NCI-H526 treated with DMSO at 0.1 percent for 48 hours (cell line): ENCODE data around the gene S100A11.
A peak's percentile ranks its signal among the peaks of the same experiment; 100 is the strongest.

Experiments
- DNase-seq: peaks from one replicate; lab custom pipeline; 2025; lab: John Stamatoyannopoulos, UW

Gene S100A11

DNA sequence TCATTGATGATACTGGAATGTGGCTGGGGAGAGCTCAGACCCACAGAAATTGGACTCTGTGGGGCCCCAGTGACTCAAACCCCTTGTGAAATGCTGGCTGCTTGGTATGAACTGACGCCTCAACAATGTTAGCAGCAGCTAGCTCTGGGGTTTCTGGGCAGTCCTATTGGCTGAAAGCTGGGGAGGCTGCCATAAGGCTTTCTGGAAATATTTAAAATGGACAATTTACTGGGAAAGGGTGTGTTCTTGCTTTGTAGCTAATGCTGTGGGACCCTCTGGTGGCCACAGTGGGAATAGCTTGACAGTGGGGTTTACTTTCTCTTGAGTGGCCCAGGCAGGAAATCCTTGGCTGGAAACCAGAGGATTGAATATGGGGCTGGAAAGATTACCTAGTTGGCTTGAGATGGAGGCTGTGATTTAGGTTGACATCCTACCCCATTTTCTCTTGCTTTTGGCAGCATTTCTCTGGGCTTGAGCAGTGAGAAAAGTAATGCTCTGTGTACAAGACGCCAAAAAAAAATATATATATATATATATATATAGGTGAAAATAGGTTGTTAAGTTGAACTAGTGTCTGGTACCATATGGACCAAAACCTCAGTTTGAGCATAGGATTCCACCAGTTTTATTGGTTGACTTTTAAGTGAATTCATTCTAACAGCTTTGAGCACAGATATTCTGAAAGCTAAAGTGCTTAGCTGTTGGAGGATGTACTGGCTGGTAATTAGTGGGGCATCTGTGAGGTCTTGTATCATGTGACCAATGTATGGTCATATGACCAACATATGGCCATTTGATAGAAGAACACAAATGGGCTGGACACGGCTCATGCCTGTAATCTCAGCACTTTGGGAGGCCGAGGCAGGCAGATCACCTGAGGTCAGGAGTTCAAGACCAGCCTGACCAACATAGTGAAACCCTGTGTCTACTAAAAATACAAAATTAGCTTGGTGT, 34.9 kb downstream of the S100A11 start:
- peak; percentile 59 for DNase-seq

DNA sequence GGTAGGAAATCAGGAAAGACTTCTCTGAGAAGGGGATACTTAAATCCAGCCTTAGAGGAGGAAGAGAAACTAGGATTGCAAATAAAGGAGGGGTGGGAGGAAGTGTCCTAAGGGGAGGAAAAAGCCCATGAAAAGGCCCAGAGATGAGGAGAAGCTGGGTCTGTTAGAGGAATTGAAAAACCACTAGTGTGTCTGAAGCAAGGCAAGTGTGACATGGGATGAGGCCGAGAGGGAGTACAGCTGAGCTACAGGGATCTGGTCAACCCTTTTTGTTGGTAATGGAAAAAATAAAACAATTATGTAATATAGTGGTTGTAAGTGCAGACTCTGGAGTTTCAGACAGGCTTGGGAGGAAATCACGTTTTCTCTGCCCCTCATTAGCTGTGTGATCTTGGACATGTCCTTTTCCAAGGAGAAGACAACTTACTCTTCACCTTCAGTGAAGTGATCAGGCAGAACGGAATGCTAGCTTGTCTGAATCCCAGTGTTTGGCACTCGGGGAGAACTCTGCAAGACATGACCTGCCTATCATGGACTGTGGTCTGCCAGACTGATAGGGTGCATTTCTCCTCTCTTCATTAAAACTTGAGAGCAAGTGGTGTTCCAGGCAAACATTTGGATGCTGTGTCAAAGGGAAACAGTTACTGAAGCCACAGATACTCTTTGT, 35.7 kb downstream of the S100A11 start:
- DNase-seq, result no peak

DNA sequence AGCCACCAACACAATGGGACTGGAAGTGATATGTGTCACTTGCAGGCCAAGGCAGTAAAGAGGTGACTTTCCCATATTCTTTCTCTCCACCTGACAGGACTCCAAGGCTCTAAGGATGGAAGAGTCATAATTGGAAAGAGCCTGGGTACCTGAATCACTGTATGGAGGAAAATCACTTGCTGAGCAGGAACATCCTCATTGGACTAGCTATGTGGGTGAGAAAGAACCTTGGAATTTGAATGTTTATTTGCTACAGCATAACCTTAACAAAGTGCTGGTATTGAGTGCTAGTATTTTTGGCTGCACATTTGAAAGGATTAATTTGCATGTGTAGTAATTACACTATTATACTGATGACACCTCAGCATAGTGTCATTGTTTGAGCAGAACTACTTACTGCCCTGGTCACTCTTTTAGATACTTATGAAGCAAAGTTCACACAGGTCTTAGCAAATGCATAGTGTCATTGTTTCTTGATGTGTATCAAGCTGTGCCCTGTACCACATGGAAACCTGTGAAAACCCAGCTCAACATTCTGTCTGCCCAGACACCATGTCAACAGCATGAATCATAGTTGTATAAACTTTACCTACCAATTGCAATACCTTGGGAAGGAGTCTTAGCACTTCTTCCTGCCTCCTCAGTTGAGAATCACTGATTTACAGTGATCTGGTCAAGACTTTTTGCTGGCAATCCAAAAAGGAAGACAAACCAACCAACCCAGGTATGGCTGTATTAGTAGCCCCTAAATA, 38.0 kb downstream of the S100A11 start:
- no peak for DNase-seq

DNA sequence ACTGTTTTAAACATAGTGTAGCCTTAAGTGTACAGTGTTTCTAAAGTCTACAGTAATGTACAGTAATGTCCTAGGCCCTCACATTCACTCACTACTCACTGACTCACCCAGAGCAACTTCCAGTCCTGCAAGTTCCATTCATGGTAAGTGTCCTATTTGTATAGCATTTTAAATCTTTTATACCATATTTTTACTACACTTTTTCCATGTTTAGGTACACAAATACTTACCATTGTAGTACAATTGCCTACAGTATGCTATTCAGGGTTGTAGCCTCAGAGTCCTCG, 39.6 kb downstream of the S100A11 start:
- no peak for DNase-seq

DNA sequence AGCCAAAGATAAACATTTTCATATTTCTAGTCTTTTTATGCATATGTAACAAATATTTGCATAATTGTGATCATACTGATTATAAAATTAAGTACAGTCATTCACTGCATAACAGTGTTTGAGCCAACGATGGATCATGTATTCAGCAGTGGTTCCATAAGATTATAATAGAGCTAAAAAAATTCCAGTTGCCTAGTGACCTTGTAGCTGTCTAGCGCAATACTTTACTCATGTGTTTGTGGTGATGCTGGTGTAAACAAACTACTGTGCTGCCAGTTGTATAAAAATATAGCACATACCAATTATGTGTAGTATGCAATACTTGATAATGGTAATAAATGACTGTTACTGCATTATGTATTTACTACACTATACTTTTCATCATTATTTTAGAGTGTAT, 41.0 kb downstream of the S100A11 start:
- DNase-seq, result peak; percentile 51

DNA sequence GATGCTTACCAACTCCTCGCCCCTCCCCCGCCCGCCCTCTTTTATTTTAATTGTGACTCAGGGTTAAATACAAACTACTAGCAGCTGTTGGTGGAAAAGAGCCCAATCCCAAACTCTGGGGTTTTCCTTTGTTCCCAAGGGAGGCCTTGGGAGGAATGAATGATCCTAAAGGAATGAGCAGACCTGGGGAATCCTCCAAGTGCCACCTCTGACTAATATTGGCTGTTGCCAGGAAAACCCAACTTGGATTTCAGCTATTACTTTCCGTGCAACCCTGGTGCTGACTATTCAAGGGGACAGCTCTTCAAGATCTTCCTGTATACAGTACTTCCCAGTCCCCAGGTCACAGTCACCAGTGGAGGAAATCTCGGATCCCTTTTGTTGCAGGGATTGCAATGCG, 41.8 kb downstream of the S100A11 start:
- no peak for DNase-seq

DNA sequence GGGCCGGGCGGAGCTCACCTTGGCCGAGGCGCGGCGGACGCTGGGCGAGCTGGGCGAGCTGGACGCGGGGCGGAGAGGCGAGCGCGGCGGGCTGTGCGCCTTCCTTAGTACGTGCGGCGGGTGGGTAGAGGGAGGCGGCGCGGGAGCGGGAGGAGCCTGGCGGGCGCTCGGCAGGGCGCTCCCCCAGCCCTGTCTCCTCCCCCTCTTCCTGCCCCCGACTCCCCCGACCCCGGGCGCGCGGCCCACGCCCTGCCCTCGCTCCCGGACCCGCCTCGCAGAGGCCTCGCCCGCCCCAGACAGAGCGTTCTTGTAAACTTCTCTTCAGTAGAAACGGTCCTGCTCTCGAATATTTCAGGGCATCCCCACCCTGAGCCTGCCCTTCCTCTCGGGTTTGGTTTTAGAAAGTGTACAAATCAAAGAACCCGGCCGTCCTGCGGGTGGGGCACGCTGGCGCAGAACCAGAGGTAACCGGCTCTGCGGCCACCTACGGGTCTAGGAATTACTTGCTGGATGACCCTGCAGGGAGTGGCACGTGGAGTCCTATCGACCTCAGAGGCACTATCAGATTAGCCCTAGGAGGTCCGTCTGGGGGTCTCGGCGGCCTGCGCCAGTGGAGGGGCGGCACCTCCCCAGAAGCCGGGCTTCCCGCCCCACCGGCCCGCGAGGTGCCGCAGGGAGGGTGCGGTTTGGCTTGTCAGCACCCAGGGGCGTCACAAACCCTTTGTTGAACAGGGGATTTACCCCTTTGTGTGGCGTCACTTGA, 42.9 kb downstream of the S100A11 start, which contains the start of gene S100A10:
S100A10 (minus strand) TSS at position 126 of the 763 bp plus-strand sequence. CDS start 7,629 bp downstream, outside the sequence.
- DNase-seq, result peak; percentile 31

DNA sequence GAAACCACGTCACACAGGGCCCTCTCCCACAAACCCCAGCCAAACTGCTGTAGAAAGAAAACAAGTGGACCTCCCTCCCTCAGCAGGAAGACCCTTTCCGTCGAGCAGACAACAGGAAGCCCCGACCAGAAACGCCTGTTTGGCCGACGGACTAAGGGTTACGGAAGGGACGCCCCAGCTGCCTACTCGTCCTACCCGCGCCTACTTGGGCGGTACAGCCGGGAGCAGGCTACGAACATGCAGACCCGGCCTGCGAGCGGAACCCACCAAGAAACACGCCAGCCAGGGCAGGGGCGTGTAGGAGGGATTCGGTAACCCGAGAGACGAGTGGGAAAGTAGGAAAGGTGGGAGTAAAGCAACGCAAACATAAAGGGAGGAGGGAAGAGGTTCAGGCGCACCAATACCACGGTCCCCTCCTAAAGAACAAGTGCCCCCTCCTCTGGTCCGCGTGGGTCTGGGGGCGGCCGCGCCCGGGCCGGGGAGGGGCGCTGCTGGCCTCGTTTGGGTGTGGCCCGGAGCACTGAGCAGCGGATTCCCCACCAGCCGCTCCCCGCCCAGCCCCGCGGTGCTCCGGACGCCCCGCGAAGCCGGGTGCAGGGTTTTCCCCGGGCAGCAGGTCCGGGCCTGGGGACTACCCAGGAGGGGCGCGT, 43.6 kb downstream of the S100A11 start:
- no peak for DNase-seq

DNA sequence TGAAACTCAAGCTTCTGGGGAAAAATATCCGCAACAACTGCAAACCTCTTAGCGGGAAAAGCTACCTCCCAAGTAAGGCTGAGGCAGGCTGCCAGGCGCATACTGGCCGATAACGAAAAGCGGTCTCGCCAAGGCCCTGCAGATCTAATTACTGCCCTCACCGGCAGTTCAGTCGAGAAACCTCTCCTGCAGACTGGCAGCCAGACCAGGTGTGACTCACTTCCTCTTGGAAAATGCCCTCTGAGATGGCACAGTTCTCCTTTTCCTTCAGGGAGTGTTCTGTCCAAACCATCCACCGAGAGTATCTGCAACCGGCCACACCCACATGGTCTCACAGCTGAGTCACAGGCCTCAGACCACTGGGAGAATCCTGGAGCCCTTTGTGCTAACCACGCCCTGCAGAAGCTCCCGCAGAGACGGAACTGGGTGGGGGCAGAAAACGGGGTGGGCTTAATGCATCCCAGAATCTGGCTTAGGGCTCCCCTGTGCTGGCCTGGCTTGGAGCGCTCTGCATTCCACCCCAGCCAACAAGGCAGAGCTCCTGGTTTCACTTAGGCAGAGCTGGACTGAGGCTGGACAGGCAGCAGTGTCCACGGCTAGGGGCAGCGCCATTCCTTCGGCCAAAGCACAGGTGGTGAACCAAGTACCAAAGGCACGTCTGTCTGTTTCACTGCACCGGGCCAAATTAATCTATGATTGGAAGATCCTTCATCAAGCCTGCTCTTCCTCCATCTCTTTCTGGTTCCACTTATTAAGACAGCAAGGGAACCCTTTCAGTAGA, 44.3 kb downstream of the S100A11 start:
- no peak for DNase-seq

DNA sequence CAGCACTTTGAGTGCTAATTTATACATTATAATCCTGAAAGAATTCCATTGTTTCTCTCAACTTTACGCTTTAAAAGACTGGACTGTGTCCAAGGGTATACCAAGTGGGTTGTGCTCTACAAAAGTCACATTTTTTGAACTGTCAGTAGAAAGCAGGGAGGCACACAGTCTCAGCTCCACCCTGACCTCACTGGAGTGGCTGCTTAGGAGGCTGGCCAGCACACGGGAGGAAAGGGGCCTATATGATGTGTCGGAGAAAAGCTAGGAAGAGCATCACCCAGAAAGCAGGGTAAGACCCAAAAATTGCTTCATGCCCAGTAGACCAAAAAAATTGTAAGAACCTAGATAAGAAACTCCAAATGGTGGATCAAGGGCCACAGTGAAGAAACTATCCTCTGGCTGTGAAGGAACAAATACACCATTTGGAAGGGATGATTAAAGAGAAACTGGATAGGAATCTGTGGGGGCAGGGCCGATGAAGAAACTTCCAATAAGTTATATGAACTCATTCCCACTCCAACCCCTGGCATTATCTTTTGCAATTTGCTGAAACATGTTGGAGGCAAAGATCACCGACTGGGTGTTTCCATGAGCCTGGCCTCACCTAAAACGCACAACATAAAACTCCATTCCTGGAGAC, 45.0 kb downstream of the S100A11 start:
- DNase-seq, result no peak

DNA sequence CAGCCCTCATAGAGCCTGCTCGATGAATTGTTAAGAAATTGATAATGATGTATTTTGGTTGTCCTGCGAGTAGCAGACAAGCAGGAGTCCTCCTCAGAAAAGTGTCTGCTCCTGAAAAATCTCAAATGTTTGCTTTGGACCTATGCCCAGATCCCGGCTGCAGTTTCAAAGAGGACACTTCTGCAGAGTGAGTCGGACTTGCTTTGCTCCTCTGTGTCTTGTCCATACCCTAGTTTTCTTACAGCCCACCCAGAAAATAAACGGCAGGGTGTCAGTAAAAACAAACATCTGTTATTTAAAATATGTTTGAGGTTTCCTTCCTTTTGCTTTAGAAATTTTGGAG, 46.0 kb downstream of the S100A11 start:
- no peak for DNase-seq

DNA sequence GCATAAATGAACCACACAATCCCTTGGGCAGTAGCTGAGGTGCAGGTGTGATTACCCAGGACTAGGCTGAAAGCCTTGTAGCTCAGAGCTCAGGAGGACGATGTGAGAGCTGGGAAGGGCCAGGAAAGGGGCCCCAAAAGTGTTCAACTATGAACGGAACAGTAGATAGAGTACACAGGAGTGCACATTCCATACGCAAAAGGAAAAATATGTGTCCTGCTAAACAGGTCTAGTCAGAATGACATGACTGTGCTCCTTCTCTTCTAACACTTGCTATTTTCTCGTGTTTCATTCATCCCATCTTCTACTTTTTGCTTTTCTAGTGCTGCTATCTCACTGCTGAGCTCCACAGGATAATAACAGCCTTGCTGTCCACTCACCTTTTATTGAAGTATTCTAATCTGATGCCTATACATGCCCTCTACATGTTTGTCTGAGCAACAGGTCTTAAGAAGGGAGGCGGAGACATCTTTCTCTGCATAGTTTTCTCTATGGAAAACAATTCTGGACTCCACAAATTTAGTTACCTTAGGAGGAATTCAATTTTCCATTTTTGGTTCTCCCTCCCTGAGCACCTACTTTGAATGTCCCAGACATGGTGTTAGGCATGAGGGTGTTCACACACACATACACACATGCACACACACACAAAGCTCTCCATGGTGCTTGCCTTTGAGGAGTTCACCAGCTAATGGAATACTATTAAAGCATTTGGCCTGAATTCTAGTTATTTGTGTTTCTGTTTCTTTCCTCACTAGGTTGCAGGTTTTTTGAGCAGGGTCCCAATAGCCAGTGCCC, 46.5 kb downstream of the S100A11 start:
- no peak for DNase-seq

DNA sequence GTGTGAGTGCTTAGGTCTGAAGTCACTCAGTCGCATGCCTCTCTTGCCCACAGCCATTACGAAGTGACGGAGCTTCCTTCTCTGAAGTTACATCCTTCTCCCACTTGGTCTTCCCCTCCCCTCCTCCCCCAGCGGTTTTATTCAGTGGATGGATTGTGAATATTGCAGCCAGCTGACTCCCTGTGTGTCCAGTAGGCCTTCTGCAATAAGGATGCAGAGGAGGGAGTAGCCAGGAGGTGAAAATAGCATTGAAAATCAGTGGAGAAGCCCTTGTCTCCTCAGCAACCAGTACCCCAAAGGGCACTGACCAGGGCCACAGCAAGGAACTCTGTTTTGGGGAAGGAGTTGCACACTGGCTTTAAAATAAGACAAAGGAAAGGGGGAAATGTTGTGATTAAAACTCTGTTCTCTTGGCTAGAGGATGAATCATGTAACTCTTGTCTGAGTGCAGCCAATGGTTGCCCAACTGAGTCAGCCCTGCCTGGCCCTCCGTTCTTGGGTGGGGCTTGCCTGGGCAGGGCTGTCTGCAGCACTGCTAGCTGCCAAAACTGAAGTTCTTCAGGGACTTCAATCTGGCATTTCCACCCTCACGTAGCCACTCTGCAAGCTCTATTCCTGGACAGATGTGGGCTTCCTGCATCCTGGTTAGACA, 47.5 kb downstream of the S100A11 start:
- no peak for DNase-seq

DNA sequence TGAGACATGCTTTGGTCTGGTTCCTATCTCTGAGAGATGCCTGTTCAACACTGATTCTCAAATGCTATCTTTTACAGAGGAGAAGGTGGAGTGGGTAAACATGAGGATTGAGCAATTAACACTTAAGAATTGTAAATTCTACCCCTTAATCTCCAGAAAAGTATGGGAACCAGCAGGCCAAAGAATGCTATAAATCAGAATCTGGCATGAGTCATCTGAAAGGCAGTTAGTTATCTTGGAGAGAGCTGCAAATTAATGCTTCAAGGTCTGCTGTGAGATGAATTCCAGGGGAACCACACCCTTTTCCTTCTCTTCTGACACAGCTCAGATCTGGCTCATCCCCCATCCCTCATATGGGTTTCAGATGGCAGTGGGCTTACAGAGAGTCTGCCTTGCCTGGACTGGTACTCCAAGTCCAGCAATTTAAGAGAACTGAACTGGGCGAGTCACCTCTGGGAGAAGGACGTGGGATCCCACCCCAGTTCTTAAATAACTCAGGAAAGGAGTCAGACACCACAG, 48.3 kb downstream of the S100A11 start:
- DNase-seq, result no peak

DNA sequence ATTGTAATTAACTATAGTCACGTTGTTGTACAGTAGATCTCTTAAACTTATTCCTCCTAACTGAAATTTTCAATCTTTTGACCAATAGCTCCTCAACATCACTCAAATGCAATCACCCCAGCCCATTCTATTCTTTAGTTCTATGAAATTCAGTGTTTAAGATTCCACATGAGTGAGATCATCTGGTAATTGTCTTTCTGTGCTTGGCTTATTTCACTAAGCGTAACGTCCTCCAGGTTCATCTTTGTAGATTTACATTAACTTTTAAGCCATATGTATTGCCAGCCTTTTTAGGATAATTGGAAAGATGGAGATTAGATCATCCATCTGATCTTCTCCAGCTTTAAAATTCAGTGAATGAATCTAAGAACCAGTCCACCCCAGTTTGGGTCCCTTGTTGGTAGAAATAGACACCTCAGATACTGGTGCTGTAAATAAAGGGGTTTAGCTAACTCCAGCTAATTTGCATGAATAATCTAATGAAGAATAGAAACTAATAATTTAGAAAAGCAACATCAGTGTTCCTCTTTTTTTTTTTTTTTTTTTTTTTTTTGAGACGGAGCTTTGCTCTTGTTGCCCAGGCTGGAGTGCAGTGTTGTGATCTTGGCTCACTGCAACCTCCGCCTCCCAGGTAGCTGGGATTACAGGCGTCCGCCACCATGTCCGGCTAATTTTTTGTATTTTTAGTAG, 50.2 kb downstream of the S100A11 start:
- DNase-seq, result no peak

DNA sequence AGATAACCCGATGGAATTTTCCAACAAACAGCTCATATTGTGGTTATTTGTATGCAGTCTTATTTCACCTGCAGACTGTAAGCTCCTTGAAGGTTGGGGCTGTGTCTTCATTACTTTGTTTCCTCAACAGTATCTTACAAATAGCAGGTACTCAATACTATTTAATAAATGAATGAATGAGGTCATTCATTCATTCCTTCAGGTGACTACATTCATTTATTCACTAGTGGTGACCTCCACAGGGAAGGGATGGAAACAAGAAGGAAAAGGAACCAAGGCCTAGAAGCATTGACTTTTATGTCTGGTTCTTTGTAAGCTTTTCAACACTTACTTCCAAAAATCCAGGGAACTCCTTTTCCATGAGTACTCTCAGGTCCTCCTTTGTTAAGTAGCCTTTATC, 51.0 kb downstream of the S100A11 start:
- no peak for DNase-seq

DNA sequence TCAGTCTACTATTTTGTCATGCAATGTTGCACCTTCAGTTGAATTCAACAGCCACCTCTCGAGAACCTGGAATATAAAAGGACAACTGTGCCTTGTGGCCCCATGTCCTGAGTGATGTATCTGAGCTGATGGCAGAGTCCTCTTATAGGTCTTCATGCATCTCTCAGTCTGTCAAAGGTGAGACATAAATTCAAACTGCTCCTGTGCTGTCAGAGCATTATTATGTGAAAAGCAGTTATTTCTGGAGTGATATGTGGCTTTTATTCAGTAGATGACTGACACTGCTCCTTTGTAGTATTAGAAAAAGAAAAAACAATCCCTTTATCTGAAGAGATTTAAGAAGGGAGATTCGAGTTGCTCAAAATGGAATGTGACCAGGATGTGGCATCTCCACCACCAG, 51.5 kb downstream of the S100A11 start:
- no peak for DNase-seq

DNA sequence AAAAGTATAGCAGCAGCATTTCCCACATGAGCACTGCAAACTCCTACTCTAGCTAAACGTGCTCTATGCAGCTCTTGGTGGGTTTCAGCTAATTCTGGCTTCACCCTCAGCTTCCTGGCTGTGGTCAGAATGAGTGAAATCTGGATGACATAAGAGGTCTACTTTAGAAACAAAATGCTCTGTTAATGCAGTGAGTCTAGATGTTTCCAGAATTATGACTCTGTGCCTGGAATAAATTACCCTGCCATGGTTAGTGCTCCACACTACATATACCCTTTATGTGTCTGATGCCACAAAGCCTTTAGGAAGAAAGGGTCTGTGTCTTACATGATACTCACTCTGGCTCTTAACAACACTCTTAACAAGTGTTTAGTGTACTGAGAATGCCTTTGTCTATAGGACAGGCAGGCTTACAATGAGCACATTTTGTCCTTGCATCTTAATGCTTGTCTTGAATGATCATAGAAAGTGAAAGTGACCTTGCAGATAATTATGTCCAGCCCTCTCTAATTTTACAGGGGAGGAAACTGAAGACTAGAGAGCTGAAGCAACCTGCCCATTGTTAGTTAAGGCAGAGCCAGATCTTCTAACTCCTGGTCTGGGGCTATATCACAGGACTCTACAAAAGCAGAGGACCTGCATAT, 52.4 kb downstream of the S100A11 start:
- no peak for DNase-seq
